Loucy (cell line): ENCODE measurements around the gene TTYH2.

Source experiments
- EZH2phosphoT487 ChIP-seq: fragments of 200-600 bp; IDR thresholded peaks from 2 replicates; pipeline ENCODE4 v1.6.1; 2018; ENCODE audit warnings: antibody characterized with exemption, mild to moderate bottlenecking, moderate library complexity, borderline replicate concordance
- TF ChIP-seq, protein P1 (sequence below): fragments of 200-600 bp; sonication (generic); conservative IDR thresholded peaks from 2 replicates; pipeline ENCODE4 v1.5.1; 2014; ENCODE audit warnings: mild to moderate bottlenecking, antibody characterized with exemption, low read length

DNA sequence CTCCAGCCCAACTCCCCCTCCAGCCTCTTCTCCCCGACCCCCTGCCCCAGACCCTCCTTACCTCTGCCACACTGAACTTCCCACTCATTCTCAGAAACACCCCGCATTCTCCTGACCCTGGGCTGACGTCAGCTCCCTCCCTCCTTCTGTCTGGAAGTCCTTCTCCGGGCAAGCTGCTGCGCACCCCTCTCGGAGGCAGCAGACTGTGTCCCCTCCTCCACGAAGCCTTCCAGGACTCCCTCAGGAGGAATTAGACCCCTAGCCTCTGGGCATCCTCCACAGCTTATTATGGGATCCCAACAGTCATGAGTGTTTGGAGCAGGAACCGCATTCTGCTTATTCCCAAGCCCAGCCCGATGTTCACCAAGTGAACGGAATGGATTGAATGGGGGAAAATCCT lies 13.3 kb upstream of the TTYH2 start:
- TF ChIP-seq, protein P1, sequence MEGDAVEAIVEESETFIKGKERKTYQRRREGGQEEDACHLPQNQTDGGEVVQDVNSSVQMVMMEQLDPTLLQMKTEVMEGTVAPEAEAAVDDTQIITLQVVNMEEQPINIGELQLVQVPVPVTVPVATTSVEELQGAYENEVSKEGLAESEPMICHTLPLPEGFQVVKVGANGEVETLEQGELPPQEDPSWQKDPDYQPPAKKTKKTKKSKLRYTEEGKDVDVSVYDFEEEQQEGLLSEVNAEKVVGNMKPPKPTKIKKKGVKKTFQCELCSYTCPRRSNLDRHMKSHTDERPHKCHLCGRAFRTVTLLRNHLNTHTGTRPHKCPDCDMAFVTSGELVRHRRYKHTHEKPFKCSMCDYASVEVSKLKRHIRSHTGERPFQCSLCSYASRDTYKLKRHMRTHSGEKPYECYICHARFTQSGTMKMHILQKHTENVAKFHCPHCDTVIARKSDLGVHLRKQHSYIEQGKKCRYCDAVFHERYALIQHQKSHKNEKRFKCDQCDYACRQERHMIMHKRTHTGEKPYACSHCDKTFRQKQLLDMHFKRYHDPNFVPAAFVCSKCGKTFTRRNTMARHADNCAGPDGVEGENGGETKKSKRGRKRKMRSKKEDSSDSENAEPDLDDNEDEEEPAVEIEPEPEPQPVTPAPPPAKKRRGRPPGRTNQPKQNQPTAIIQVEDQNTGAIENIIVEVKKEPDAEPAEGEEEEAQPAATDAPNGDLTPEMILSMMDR, result no peak
- no peak for TF ChIP-seq EZH2phosphoT487
